HCT116 (cell line): Measurements from ENCODE around the gene PAN3.

Source experiments
- CEBPB ChIP-seq: IDR thresholded peaks from 2 replicates; pipeline ENCODE4 v1.6.1; 2012; ENCODE audit warnings: low read depth
- EZH2 ChIP-seq: fragments of 200-600 bp; sonication (generic); IDR thresholded peaks from 2 replicates; pipeline ENCODE4 v1.6.1; 2017; ENCODE audit warnings: antibody characterized with exemption, mixed run types
- JUND ChIP-seq: IDR thresholded peaks from 2 replicates; pipeline ENCODE4 v1.6.1; 2012
- POLR2A ChIP-seq: IDR thresholded peaks from 2 replicates; pipeline ENCODE4 v1.7.0; 2011; ENCODE audit warnings: borderline replicate concordance; ENCODE audit not compliant: insufficient read depth, insufficient read length; ENCODE audit errors: extremely low read depth
- POLR2AphosphoS5 ChIP-seq: IDR thresholded peaks from 2 replicates; pipeline ENCODE4 v1.6.1; 2011; ENCODE audit warnings: mild to moderate bottlenecking, low read depth, low read length, moderate library complexity
- RAD21 ChIP-seq: IDR thresholded peaks from 2 replicates; pipeline ENCODE4 v1.6.1; 2012; ENCODE audit warnings: low read depth, mild to moderate bottlenecking
- TF ChIP-seq, protein P1 (sequence below), 3 experiments: fragments of 200-600 bp in 1 of 3; sonication (generic) in 1 of 3; IDR thresholded peaks in 2 of 3; conservative IDR thresholded peaks in 1 of 3; 2 replicates each; pipeline ENCODE4 v1.5.1; 2012 to 2017; ENCODE audit warnings: low read depth in 2 of 3, low read length in 2 of 3, antibody characterized with exemption in 1 of 3, borderline replicate concordance in 1 of 3, control low read depth in 1 of 3, mild to moderate bottlenecking in 1 of 3, mixed read lengths in 1 of 3, mixed run types in 1 of 3, moderate library complexity in 1 of 3; ENCODE audit not compliant: insufficient read depth in 1 of 3
- TF ChIP-seq, protein P2 (sequence below): IDR thresholded peaks from 2 replicates; pipeline ENCODE4 v1.6.1; 2012

DNA sequence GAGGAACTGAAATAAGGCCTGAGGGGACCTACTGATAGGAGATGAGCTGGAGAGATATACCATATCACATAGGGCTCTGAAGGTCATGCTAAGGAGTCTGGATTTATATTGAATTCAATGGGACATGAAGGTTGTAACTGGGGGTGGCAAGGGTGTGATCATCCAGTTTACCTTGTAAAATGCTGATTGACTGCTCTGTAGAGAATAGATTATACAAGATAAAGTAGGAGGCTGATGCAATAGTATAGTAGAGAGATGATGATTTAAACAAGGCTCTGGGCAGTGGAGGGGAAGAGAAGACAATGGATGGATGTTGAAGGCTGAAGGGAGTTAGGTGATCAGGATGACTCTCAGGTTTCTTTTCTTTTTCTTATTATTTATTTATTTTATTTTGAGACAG is 18.0 kb upstream of the PAN3 start:
- TF ChIP-seq POLR2AphosphoS5 (no peak), POLR2A (no peak), RAD21 (no peak), CEBPB (no peak), EZH2 (no peak), JUND (no peak)
- TF ChIP-seq, protein P1, sequence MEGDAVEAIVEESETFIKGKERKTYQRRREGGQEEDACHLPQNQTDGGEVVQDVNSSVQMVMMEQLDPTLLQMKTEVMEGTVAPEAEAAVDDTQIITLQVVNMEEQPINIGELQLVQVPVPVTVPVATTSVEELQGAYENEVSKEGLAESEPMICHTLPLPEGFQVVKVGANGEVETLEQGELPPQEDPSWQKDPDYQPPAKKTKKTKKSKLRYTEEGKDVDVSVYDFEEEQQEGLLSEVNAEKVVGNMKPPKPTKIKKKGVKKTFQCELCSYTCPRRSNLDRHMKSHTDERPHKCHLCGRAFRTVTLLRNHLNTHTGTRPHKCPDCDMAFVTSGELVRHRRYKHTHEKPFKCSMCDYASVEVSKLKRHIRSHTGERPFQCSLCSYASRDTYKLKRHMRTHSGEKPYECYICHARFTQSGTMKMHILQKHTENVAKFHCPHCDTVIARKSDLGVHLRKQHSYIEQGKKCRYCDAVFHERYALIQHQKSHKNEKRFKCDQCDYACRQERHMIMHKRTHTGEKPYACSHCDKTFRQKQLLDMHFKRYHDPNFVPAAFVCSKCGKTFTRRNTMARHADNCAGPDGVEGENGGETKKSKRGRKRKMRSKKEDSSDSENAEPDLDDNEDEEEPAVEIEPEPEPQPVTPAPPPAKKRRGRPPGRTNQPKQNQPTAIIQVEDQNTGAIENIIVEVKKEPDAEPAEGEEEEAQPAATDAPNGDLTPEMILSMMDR (IDR thresholded peaks at IDR 0.05 in 2 of 3, conservative IDR thresholded peaks at IDR 0.05 in 1 of 3; ENCODE audit: borderline replicate concordance in 1 of 3, insufficient read depth in 1 of 3, low read depth in 2 of 3, low read length in 2 of 3), result no peak
- TF ChIP-seq, protein P2, sequence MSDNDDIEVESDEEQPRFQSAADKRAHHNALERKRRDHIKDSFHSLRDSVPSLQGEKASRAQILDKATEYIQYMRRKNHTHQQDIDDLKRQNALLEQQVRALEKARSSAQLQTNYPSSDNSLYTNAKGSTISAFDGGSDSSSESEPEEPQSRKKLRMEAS, result no peak
